ENCODE data around the gene RAC3.

Gene RAC3

GRCh38 chr17:82013772-82014321 lies 17.6 kb upstream of the RAC3 start:
- no peak for DNase-seq

- DNase-seq, result no peak
These were observed 17.0 kb upstream of the RAC3 start for GRCh38 chr17:82014432-82014831.

DNA sequence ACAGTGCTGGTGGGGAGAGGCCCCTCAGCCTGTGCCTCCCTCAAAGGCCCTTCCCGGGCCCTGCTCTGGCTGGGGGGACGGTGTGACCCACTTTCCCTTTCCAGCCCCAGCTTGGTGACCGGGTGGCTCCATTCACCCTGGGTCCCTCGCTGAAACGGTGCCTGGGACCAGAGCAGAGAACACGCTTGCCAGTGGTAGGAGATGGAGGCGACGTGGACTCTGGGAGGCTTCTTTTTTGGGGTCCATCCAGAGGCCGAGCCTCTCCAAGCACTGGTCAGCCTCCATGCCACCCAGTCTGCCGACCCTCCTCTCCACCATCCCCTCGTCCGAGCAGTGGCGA lies 16.5 kb upstream of the RAC3 start:
- DNase-seq, result no peak

DNA sequence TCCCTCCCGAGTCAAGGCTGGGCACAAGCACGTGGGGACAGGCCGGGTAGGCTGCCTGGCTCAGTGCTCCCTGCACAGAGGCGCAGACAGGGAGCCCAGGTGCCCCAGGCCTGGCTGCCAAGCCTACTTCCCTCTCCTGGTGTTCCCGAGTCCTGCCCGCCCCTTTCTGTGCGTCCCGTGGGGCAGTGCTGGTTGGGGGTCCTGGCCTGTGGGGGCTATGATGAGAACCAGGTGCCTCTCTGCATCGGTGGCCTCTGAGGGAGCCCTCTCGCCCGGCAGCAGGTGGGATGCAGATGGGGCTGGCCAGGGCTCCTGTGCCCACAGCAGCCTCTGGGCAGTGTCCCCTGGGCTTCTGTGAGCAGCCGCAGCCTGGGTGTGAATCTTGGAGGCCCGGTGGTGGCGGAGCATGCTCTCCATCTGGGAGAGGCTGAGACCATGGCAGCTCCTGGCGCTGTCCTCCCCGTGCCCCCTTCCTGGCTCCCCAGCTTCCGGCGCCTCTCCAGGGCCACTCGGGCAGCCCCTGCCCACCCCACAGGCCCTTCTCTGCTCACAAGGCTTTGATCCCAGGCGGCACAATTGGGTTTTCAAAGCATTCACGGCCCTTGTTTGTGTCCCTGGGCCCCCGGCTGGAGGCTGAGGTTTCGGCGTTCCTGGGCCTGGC lies 16.0 kb upstream of the RAC3 start:
- DNase-seq, result no peak

- DNase-seq, result no peak
These were observed 15.2 kb upstream of the RAC3 start for GRCh38 chr17:82016061-82016874.

GRCh38 chr17:82016875-82017459 lies 14.5 kb upstream of the RAC3 start:
- DNase-seq, result no peak

- DNase-seq, result no peak
These were observed 13.8 kb upstream of the RAC3 start for GRCh38 chr17:82017612-82018151.

GRCh38 chr17:82018152-82018988 lies 13.1 kb upstream of the RAC3 start:
- DNase-seq, result no peak

DNA sequence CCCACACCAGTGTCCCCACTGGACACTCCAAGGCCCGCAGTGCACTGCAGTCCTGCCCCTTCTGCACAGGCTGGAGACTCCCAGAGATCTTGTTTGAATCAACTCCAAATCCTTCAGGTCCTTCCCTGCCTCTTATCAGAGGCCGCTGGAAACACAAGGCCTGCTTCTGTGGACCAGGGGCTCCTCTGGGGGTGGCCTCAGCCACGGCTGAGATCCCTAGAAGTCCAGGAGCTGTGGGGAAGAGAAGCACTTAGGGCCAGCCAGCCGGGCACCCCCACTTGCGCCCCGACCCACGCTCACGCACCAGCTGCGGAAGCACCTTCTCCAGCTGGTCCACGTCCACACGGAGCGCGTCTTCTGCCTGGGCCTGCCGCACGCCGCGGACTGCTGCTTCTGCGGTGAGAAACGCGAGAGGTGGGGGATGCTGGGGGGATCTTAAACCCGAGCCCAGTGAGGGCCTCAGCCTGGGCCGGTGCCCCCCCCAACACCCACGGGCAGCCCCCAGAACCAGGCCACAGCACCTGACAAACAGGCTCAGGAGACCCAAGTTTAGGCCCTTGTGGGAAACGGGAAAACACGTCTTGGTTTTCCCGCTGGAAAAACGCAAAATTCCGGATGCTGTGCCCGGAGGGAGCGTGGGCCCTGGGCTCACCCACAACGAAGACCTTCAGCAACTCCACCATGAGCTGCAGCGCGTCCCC lies 12.3 kb upstream of the RAC3 start:
- DNase-seq, result no peak

- DNase-seq, result peak; percentile 70
These were observed 11.5 kb upstream of the RAC3 start for GRCh38 chr17:82019690-82020571.

GRCh38 chr17:82020572-82021106 lies 10.8 kb upstream of the RAC3 start:
- DNase-seq, result no peak

- DNase-seq, result peak; percentile 63
These were observed 10.2 kb upstream of the RAC3 start for GRCh38 chr17:82021107-82021899.

- DNase-seq, result no peak
These were observed 9.6 kb upstream of the RAC3 start for GRCh38 chr17:82021900-82022309.

- DNase-seq, result no peak
These were observed 9.0 kb upstream of the RAC3 start, which contains the start of gene CENPX for GRCh38 chr17:82022310-82022980. Gene CENPX, minus strand, starts transcription at chr17:82022878. Its CDS starts 17 bp downstream, at chr17:82022861.

DNA sequence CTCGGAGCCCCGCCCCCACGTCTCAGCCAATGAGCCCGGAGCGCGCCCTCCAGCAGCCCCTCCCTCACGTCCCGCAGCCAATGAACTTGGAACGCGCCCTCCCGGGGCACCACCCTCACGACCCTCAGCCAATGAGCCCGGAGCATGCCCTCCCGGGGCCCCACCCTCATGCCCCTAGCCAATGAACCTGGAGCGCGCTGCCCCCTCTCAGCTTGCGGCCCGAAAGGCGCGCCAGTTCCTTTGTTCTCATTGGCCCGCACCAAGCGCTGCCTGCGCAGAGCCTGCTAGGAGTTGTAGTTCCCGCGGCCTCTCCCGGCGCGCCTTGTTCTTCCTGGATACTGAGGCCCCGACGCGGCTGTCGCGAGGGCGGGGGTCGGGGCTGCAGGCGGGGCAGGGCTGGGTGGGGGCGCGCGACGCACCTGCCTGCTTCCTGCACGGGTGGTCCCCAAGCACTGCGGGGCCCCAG lies 8.5 kb upstream of the RAC3 start, which contains the start of gene LRRC45:
LRRC45 (plus strand) TSS at position 325 of the 466 bp plus-strand sequence. CDS start 339 bp downstream, outside the sequence.
- DNase-seq, result peak; percentile 100

GRCh38 chr17:82023447-82024241 lies 7.8 kb upstream of the RAC3 start:
- no peak for DNase-seq

- no peak for DNase-seq
These were observed 6.6 kb upstream of the RAC3 start for GRCh38 chr17:82024859-82025258.

Data from activated CD8-positive, alpha-beta memory T cell treated with anti-CD3 and anti-CD28 coated beads, Interleukin-2, amount 50 U/mL, for 4 hours (primary cell).